ENCODE measurements around the gene L3MBTL4. TPM values are rescaled to one million over a fixed set of nuclear protein-coding genes. Genes with fewer than 3 reads are reported as not detected.

The L3MBTL4 gene
- total RNA-seq, 1 experiment from 2014 or later, result not detected

GRCh38 chr18:6132751-6133368 lies 281.9 kb downstream of the L3MBTL4 start:
- H3K9me2 ChIP-seq (ENCODE audit: insufficient read depth), result no peaks in the 10 kb centered on the region
- H3K27me3 ChIP-seq (ENCODE audit: insufficient read depth, low read depth), result no peaks in the 10 kb centered on the region
- no peaks in the 10 kb centered on the region for H3F3A ChIP-seq (ENCODE audit: insufficient read depth, low read depth)
- CTCF ChIA-PET, result no interaction called here
- H4K20me1 ChIP-seq (ENCODE audit: insufficient read depth), result no peaks in the 10 kb centered on the region
- H3K4me3 ChIP-seq, result no peak overlapping the region
- no peaks in the 10 kb centered on the region for H3K36me3 ChIP-seq (ENCODE audit: low read depth)
- TF ChIP-seq EZH2 (IDR thresholded peaks at IDR 0.05; ENCODE audit: low read depth), result no peak
- TF ChIP-seq, protein P1, sequence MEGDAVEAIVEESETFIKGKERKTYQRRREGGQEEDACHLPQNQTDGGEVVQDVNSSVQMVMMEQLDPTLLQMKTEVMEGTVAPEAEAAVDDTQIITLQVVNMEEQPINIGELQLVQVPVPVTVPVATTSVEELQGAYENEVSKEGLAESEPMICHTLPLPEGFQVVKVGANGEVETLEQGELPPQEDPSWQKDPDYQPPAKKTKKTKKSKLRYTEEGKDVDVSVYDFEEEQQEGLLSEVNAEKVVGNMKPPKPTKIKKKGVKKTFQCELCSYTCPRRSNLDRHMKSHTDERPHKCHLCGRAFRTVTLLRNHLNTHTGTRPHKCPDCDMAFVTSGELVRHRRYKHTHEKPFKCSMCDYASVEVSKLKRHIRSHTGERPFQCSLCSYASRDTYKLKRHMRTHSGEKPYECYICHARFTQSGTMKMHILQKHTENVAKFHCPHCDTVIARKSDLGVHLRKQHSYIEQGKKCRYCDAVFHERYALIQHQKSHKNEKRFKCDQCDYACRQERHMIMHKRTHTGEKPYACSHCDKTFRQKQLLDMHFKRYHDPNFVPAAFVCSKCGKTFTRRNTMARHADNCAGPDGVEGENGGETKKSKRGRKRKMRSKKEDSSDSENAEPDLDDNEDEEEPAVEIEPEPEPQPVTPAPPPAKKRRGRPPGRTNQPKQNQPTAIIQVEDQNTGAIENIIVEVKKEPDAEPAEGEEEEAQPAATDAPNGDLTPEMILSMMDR (conservative IDR thresholded peaks at IDR 0.05), result no peak
- H3K4me1 ChIP-seq (replicated peaks; ENCODE audit: insufficient read depth), result no peaks in the 10 kb centered on the region
- H2AFZ ChIP-seq, result no peak overlapping the region
- no peaks in the 10 kb centered on the region for H3K79me2 ChIP-seq (ENCODE audit: low read depth)
- POLR2A ChIA-PET (ENCODE audit: unreplicated experiment), result no interaction called here
- no peaks in the 10 kb centered on the region for H3K9me3 ChIP-seq (ENCODE audit: insufficient read depth, low read depth)
- BruUV-seq (replicated peaks), result no TSS peak
- no peak overlapping the region for H3K4me2 ChIP-seq
- DNase-seq, result no peak
- intact Hi-C loops (cut with micrococcal nuclease; ENCODE audit: unreplicated experiment), result no loop called here
- H3K27ac ChIP-seq, result no peak overlapping the region

GRCh38 chr18:6120820-6121279 lies 293.9 kb downstream of the L3MBTL4 start:
- Histone ChIP-seq H2AFZ (no peak overlapping the region), H3F3A (ENCODE audit: insufficient read depth, low read depth) (no peaks in the 10 kb centered on the region), H4K20me1 (ENCODE audit: insufficient read depth) (no peaks in the 10 kb centered on the region; the same call in 1 of the 2 replicates), H3K27me3 (ENCODE audit: insufficient read depth, low read depth) (no peaks in the 10 kb centered on the region; the same call in 1 of the 2 replicates), H3K9me3 (ENCODE audit: insufficient read depth, low read depth) (no peaks in the 10 kb centered on the region), H3K27ac (no peak overlapping the region), H3K9me2 (ENCODE audit: insufficient read depth) (no peaks in the 10 kb centered on the region), H3K4me3 (no peak overlapping the region), H3K4me2 (no peak overlapping the region), H3K79me2 (ENCODE audit: low read depth) (no peaks in the 10 kb centered on the region), H3K4me1 (replicated peaks; ENCODE audit: insufficient read depth) (no peaks in the 10 kb centered on the region), H3K36me3 (ENCODE audit: low read depth) (no peaks in the 10 kb centered on the region)
- no TSS peak for BruUV-seq (replicated peaks)
- intact Hi-C loops (cut with micrococcal nuclease; ENCODE audit: unreplicated experiment), result no loop called here
- ChIA-PET POLR2A (ENCODE audit: unreplicated experiment) (no interaction called here), CTCF (no interaction called here)
- no peak for TF ChIP-seq EZH2 (IDR thresholded peaks at IDR 0.05; ENCODE audit: low read depth)
- TF ChIP-seq, protein P1 (conservative IDR thresholded peaks at IDR 0.05), result no peak
- DNase-seq, result no peak

- CTCF ChIA-PET, result no interaction called here
- no peak for DNase-seq
- POLR2A ChIA-PET (ENCODE audit: unreplicated experiment), result no interaction called here
Observed at GRCh38 chr18:6119761-6120160, 294.9 kb downstream of the L3MBTL4 start.

More at GRCh38 chr18:6119761-6120160, 294.9 kb downstream of the L3MBTL4 start:
- H3K4me3 ChIP-seq, result no peak overlapping the region
- no peak overlapping the region for H3K27ac ChIP-seq
- H3K36me3 ChIP-seq (ENCODE audit: low read depth), result no peaks in the 10 kb centered on the region
- H3K9me3 ChIP-seq (ENCODE audit: insufficient read depth, low read depth), result no peaks in the 10 kb centered on the region
- H3K4me2 ChIP-seq, result no peak overlapping the region
- no peaks in the 10 kb centered on the region for H3K79me2 ChIP-seq (ENCODE audit: low read depth)
- no peaks in the 10 kb centered on the region; the same call in 1 of the 2 replicates for H3K27me3 ChIP-seq (ENCODE audit: insufficient read depth, low read depth)
- H3K9me2 ChIP-seq (ENCODE audit: insufficient read depth), result no peaks in the 10 kb centered on the region
- H4K20me1 ChIP-seq (ENCODE audit: insufficient read depth), result no peaks in the 10 kb centered on the region; the same call in 1 of the 2 replicates
- BruUV-seq (replicated peaks), result no TSS peak
- no peak for TF ChIP-seq EZH2 (IDR thresholded peaks at IDR 0.05; ENCODE audit: low read depth)
- TF ChIP-seq, protein P1 (conservative IDR thresholded peaks at IDR 0.05), result no peak
- intact Hi-C loops (cut with micrococcal nuclease; ENCODE audit: unreplicated experiment), result no loop called here
- no peak overlapping the region for H2AFZ ChIP-seq
- H3F3A ChIP-seq (ENCODE audit: insufficient read depth, low read depth), result no peaks in the 10 kb centered on the region
- H3K4me1 ChIP-seq (replicated peaks; ENCODE audit: insufficient read depth), result no peaks in the 10 kb centered on the region
